H1 (cell line): ENCODE results near the gene CUL4B. TPM values are rescaled to one million over a fixed set of nuclear protein-coding genes. Genes with fewer than 3 reads are reported as not detected.

Experiments
- CTCF ChIA-PET: fragments of 300-600 bp; sonication (Branson Sonifier 250); formaldehyde crosslinking; loops from one replicate; lab custom pipeline; 2021; ENCODE audit not compliant: partially characterized antibody; lab: Charles Lee
- POLR2A ChIA-PET: fragments of 300-600 bp; sonication (Branson Sonifier 250); formaldehyde crosslinking; loops from one replicate; lab custom pipeline; 2021; ENCODE audit warnings: inconsistent platforms; ENCODE audit not compliant: partially characterized antibody; lab: Charles Lee
- DNase-seq, 2 experiments: peaks; one replicate each; pipeline versions ENCODE4 v3.0.0 to v3.0.0-alpha.2; 2010 to 2022; ENCODE audit warnings: low spot score in 2 of 2, low read depth in 1 of 2, mixed read lengths in 1 of 2
- FAIRE-seq: peaks from 2 replicates; lab custom pipeline; 2011; peaks lifted over from hg19 to GRCh38; lab: Jason Lieb, UNC
- H2AFZ ChIP-seq: 2 replicates; pipeline ENCODE4 v1.8.1; 2012; ENCODE audit warnings: low read length, inconsistent platforms
- H2AK5ac ChIP-seq: 2 replicates; pipeline ENCODE4 v1.6.1; 2013; ENCODE audit warnings: low read depth, low read length
- H2BK120ac ChIP-seq: replicated peaks from 2 replicates; pipeline ENCODE3; 2013; ENCODE audit warnings: low read depth, low read length, inconsistent platforms
- H2BK12ac ChIP-seq: 2 replicates; pipeline ENCODE4 v1.6.1; 2013; ENCODE audit warnings: low read depth, low read length
- H2BK15ac ChIP-seq: 2 replicates; pipeline ENCODE4 v1.6.1; 2013; ENCODE audit warnings: low read length
- H2BK20ac ChIP-seq: 2 replicates; pipeline ENCODE4 v1.6.1; 2013; ENCODE audit warnings: low read length
- H2BK5ac ChIP-seq: 2 replicates; pipeline ENCODE4 v1.6.1; 2013; ENCODE audit warnings: low read depth, low read length
- H3K14ac ChIP-seq: 2 replicates; pipeline ENCODE4 v1.6.1; 2013; ENCODE audit warnings: inconsistent platforms; ENCODE audit not compliant: insufficient read length
- H3K18ac ChIP-seq: 2 replicates; pipeline ENCODE4 v1.6.1; 2013; ENCODE audit warnings: low read length; ENCODE audit errors: extremely low read depth
- H3K23ac ChIP-seq: 2 replicates; pipeline ENCODE4 v1.6.1; 2013; ENCODE audit warnings: inconsistent platforms; ENCODE audit not compliant: insufficient read length
- H3K23me2 ChIP-seq: 2 replicates; pipeline ENCODE4 v1.6.1; 2013; ENCODE audit warnings: low read depth, low read length
- H3K27ac ChIP-seq: 2 replicates; pipeline ENCODE4 v1.6.1; 2011; ENCODE audit warnings: low read depth, low read length, inconsistent platforms
- H3K27me3 ChIP-seq, 4 experiments: replicated peaks in 1 of 4; 1 replicate in 1 of 4; 2 replicates in 3 of 4; pipeline versions ENCODE4 v1.6.1 to v1.8.1; 2011 to 2013; ENCODE audit warnings: low read length in 3 of 4, mild to moderate bottlenecking in 3 of 4, inconsistent platforms in 2 of 4, mixed read lengths in 2 of 4, moderate library complexity in 1 of 4; ENCODE audit not compliant: control insufficient read depth in 3 of 4, insufficient read depth in 3 of 4; ENCODE audit errors: extremely low read depth in 1 of 4
- H3K36me3 ChIP-seq, 4 experiments: 2 replicates each; pipeline versions ENCODE4 v1.6.1 to v1.8.1; 2011 to 2013; ENCODE audit warnings: mild to moderate bottlenecking in 4 of 4, low read length in 3 of 4, moderate library complexity in 2 of 4, control low read depth in 1 of 4, inconsistent platforms in 1 of 4; ENCODE audit not compliant: insufficient read depth in 4 of 4, control insufficient read depth in 2 of 4
- H3K4ac ChIP-seq: replicated peaks from 2 replicates; pipeline ENCODE3; 2013; ENCODE audit warnings: low read length, low read depth, mixed read lengths, inconsistent platforms; ENCODE audit not compliant: insufficient read length
- H3K4me1 ChIP-seq, 4 experiments: replicated peaks in 1 of 4; 1 replicate in 1 of 4; 2 replicates in 3 of 4; pipeline versions ENCODE4 v1.6.1 to v1.8.1; 2011 to 2013; ENCODE audit warnings: low read length in 3 of 4, inconsistent platforms in 2 of 4, mixed read lengths in 1 of 4; ENCODE audit not compliant: insufficient read depth in 4 of 4, control insufficient read depth in 3 of 4
- H3K4me2 ChIP-seq, 2 experiments: 2 replicates each; pipeline versions ENCODE4 v1.6.1 to v1.8.1; 2011 to 2013; ENCODE audit warnings: low read depth in 2 of 2, low read length in 2 of 2, control low read depth in 1 of 2, inconsistent platforms in 1 of 2, mild to moderate bottlenecking in 1 of 2; ENCODE audit not compliant: insufficient read depth in 1 of 2
- H3K4me3 ChIP-seq, 4 experiments: fragments of 200-600, 300-600 bp in 1 of 4; sonication (generic), shearing (Covaris generic), sonication (Bioruptor Twin) in 1 of 4; 2 replicates each; pipeline versions ENCODE4 v1.5.1 to v1.8.1; 2011 to 2016; ENCODE audit warnings: low read length in 4 of 4, low read depth in 3 of 4, control low read depth in 2 of 4, inconsistent platforms in 2 of 4, mild to moderate bottlenecking in 2 of 4, mixed read lengths in 1 of 4, moderate library complexity in 1 of 4; ENCODE audit not compliant: insufficient read depth in 2 of 4; ENCODE audit errors: extremely low read depth in 1 of 4
- H3K56ac ChIP-seq: replicated peaks from 2 replicates; pipeline ENCODE3; 2013; ENCODE audit warnings: low read depth, mild to moderate bottlenecking, mixed read lengths, low read length, inconsistent platforms; ENCODE audit not compliant: insufficient read length
- H3K79me1 ChIP-seq: 2 replicates; pipeline ENCODE4 v1.6.1; 2013; ENCODE audit warnings: low read depth, low read length, control low read depth
- H3K79me2 ChIP-seq, 2 experiments: 2 replicates each; pipeline versions ENCODE4 v1.6.1 to v1.8.1; 2012 to 2013; ENCODE audit warnings: low read length in 2 of 2, mild to moderate bottlenecking in 2 of 2, inconsistent platforms in 1 of 2; ENCODE audit not compliant: insufficient read depth in 2 of 2, control insufficient read depth in 1 of 2
- H3K9ac ChIP-seq, 4 experiments: replicated peaks in 1 of 4; 1 replicate in 1 of 4; 2 replicates in 3 of 4; pipeline versions ENCODE4 v1.6.1 to v1.8.1; 2011 to 2013; ENCODE audit warnings: low read depth in 3 of 4, low read length in 3 of 4, control low read depth in 2 of 4, mild to moderate bottlenecking in 2 of 4, moderate library complexity in 2 of 4, inconsistent platforms in 1 of 4; ENCODE audit errors: extremely low read depth in 1 of 4
- H3K9me3 ChIP-seq, 2 experiments: 2 replicates each; pipeline versions ENCODE4 v1.6.1 to v1.8.1; 2012 to 2013; ENCODE audit warnings: mild to moderate bottlenecking in 2 of 2, moderate library complexity in 2 of 2, control low read depth in 1 of 2, inconsistent platforms in 1 of 2, low read depth in 1 of 2, low read length in 1 of 2, mixed read lengths in 1 of 2; ENCODE audit not compliant: insufficient read depth in 2 of 2
- H4K20me1 ChIP-seq, 2 experiments: replicated peaks in 1 of 2; 2 replicates each; pipeline versions ENCODE3 to v1.8.1; 2011 to 2013; ENCODE audit warnings: inconsistent platforms in 2 of 2, low read length in 2 of 2, mild to moderate bottlenecking in 1 of 2; ENCODE audit not compliant: insufficient read depth in 2 of 2, control insufficient read depth in 1 of 2
- H4K5ac ChIP-seq: 2 replicates; pipeline ENCODE4 v1.6.1; 2013; ENCODE audit warnings: low read length, low read depth, mixed read lengths, inconsistent platforms; ENCODE audit not compliant: insufficient read length
- H4K8ac ChIP-seq: 2 replicates; pipeline ENCODE4 v1.8.0; 2013; ENCODE audit warnings: mild to moderate bottlenecking, moderate library complexity, low read length, inconsistent platforms; ENCODE audit not compliant: insufficient read depth; ENCODE audit errors: extremely low read depth
- H4K91ac ChIP-seq: replicated peaks from 2 replicates; pipeline ENCODE3; 2013; ENCODE audit warnings: low read length, mixed read lengths, inconsistent platforms; ENCODE audit not compliant: insufficient read length
- ATF2 ChIP-seq: IDR thresholded peaks from 2 replicates; pipeline ENCODE4 v1.6.1; 2012; ENCODE audit warnings: low read length, inconsistent platforms
- BRCA1 ChIP-seq: IDR thresholded peaks from 2 replicates; pipeline ENCODE4 v1.6.1; 2012; ENCODE audit warnings: low read depth, low read length, improper control_type of control experiment
- JUND ChIP-seq: IDR thresholded peaks from 2 replicates; pipeline ENCODE4 v1.6.1; 2011; ENCODE audit warnings: mild to moderate bottlenecking, improper control_type of control experiment, low read length
- RNF2 ChIP-seq: fragments of 200-900, 300-1000 bp; sonication (generic); IDR thresholded peaks from 2 replicates; pipeline ENCODE4 v1.7.1; 2016; ENCODE audit warnings: borderline replicate concordance, low read depth, mild to moderate bottlenecking, antibody characterized with exemption, low read length; ENCODE audit not compliant: poor library complexity, severe bottlenecking; ENCODE audit errors: missing control alignments
- TEAD4 ChIP-seq: IDR thresholded peaks from 2 replicates; pipeline ENCODE4 v1.6.1; 2012; ENCODE audit warnings: low read depth, low read length, inconsistent platforms, mixed read lengths
- YY1 ChIP-seq: IDR thresholded peaks from 2 replicates; pipeline ENCODE4 v1.6.1; 2011; ENCODE audit warnings: low read depth, mild to moderate bottlenecking, low read length
- WGBS, 2 experiments: shearing (Covaris generic) in 1 of 2; methylation state at CpG; one replicate each; pipeline versions ENCODE4 v1.1.6 to v1.1.7; 2013 to 2015; ENCODE audit warnings: low lambda C conversion rate in 2 of 2, mixed read lengths in 2 of 2, inconsistent platforms in 1 of 2, low coverage in 1 of 2, missing lambda C conversion rate in 1 of 2; ENCODE audit not compliant: insufficient replicate concordance in 2 of 2, insufficient coverage in 1 of 2, insufficient read length in 1 of 2; ENCODE audit errors: extremely low coverage in 1 of 2, missing lambda C conversion rate in 1 of 2; 5-methylcytosine and 5-hydroxymethylcytosine counted together
- polyA plus RNA-seq, 7 experiments: library from polyadenylated mRNA; depleted of rRNA in 3 of 7; stranded (reverse) in 5 of 7; unstranded in 2 of 7; fragments of >200 nt in 5 of 7; fragments of 200-250 nt in 2 of 7; gene quantifications; 1 replicate in 5 of 7; 2 replicates in 1 of 7; 4 replicates in 1 of 7; pipeline versions ENCODE4 v1.2.1 to v1.2.3, GENCODE V29; 2011 to 2013; ENCODE audit warnings: missing spikeins in 2 of 7, mixed read lengths in 2 of 7
- total RNA-seq: library from RNA; stranded (reverse); fragmentation: NEBNext Ultra II Directional; extraction: Animal tissue kit (Norgen Biotek cat#: 25700); gene quantifications from 2 replicates; pipeline ENCODE4 v1.2.1, GENCODE V29; 2021
- TF ChIP-seq, protein P1 (sequence below): IDR thresholded peaks from 2 replicates; pipeline ENCODE4 v1.6.1; 2012; ENCODE audit warnings: inconsistent platforms

CUL4B gene
- total and polyA plus RNA-seq, 2 of the 8 experiments (the other 6 are each of a cell fraction or from before 2014, with no cell fraction given), result 11.7 to 44.0 TPM

DNA sequence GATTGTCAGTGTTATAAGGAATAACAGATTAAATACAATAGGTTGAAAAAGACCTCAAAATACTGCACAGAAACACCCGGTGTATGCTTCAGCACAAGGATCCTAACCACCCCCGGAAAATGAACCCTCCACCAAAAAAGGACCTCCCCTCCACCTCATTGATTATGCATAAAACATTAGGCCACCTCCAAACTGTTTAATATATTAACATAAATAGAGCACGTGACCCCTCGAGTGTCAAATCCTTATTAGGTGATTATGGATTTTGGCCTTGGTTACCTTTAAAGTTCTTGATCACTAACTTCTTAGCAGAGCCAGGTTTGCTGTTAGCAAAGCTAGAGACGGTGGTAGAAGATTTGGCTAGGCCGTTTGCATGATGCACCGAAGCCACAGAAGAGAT is 958 bp downstream of the CUL4B start:
- Histone ChIP-seq H2BK5ac (no peak overlapping the region), H3K36me3 (peaks cover 0 to 17% (median 1%) of the 10 kb centered on the region in 4 experiments; a peak in 2 of 8 replicates), H2BK120ac (no peak overlapping the region), H3K14ac (no peak overlapping the region), H3K4me1 (no peaks in the 10 kb centered on the region; a peak in 2 of 7 replicates), H3K4ac (no peak overlapping the region), H3K9me3 (no peaks in the 10 kb centered on the region), H3K23ac (no peak overlapping the region), H4K91ac (no peak overlapping the region), H2BK15ac (no peak overlapping the region), H2AK5ac (no peak overlapping the region), H3K56ac (no peak overlapping the region), H3K79me2 (peaks cover 0 to 25% of the 10 kb centered on the region in 2 experiments; a peak in 2 of 4 replicates), H3K27ac (peak overlapping the region; percentile 77), H4K8ac (no peak overlapping the region), H2AFZ (no peak overlapping the region), H4K5ac (no peak overlapping the region), H3K79me1 (no peaks in the 10 kb centered on the region), H3K27me3 (no peaks in the 10 kb centered on the region), H2BK12ac (no peak overlapping the region), H3K23me2 (peaks cover 6% of the 10 kb centered on the region; the same call in 1 of the 2 replicates), H3K4me3 (peak overlapping the region; percentile 71 to 95 (median 79)), H3K9ac (peak overlapping the region in 3 of 4 experiments; percentile 6 to 83 (median 68); a peak in 5 of 7 replicates), H3K4me2 (peak overlapping the region; percentile 85 to 96), H2BK20ac (no peak overlapping the region), H3K18ac (no peak overlapping the region), H4K20me1 (no peaks in the 10 kb centered on the region)
- WGBS, 2 experiments, result 2% methylated on average over 7 of the region's 7 CpGs; no CpG with 5 or more reads in 1 of the 2 experiments
- ChIA-PET CTCF (no interaction called here), POLR2A (interaction anchor here (0.8 to 1.0 kb wide), 2 partner anchors 15 to 24 kb away, joined by 3 read pairs; no protein-coding TSS in a partner anchor)
- DNase-seq (no peak), FAIRE-seq (no peak)
- TF ChIP-seq RNF2 (no peak), YY1 (no peak), ATF2 (no peak), TEAD4 (no peak), BRCA1 (no peak), JUND (no peak)
- TF ChIP-seq, protein P1, sequence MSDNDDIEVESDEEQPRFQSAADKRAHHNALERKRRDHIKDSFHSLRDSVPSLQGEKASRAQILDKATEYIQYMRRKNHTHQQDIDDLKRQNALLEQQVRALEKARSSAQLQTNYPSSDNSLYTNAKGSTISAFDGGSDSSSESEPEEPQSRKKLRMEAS, result no peak
